ENCODE results near the gene D2HGDH.

Gene D2HGDH

DNA sequence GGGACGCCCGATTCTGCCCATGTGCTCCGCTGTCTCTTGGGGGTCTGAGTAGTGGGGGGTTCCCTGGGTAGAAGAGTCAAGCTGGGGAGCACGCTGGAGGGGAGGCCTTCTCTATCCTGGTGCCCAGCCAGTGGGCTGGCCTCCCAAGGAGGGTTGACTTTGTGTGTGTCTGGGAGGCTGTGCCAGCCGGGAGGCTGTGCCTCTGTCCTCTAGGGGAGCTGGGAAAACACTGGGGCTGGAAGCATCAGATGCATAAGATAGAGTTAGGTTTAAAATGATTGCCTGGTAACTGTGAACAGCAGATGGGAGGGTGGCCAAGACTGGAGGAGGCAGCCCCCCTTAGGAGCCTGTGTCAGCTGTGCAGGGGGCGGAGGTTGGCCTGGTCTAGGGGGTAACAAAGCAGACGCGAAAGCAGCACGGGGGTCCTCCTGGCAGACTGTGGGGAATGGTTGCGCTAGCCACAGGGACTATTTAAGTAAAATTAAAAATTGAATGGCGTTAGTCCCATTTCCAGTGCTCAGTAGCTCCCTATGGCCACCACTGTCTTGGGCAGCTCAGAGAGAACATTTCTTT lies 31.3 kb upstream of the D2HGDH start:
- Mint-ChIP-seq H3K9me3 (peaks cover 25% of the 10 kb centered on the region), H3K27ac (no peak overlapping the region), H3K4me3 (peak overlapping the region; percentile 86)

DNA sequence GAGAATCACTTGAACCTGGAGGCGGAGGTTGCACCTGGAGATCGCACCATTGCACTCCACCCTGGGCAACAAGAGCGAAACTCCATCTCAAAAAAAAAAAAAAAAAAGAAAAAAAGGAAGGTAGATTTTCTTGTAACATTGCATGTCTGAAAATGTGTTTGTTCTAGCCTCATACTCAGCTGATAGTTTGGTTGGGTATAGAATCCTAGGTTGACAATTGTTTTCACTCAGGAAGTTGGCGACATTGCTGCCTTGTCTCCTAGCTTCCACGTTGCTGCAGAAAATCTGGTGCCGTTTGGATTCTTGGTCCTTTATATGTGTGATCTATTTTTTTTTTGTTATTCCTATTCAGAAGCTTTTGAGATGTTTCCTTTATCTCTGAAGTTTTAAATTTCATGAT lies 27.9 kb upstream of the D2HGDH start:
- Mint-ChIP-seq H3K27ac (no peak overlapping the region), H3K4me1 (peaks cover 15% of the 10 kb centered on the region), H3K9me3 (peaks cover 30% of the 10 kb centered on the region), H3K36me3 (ENCODE audit: low read depth) (peaks cover 74% of the 10 kb centered on the region), H3K4me3 (no peak overlapping the region), H3K27me3 (ENCODE audit: low read depth, poor library complexity) (no peaks in the 10 kb centered on the region)
- no peak for TF ChIP-seq CTCF (IDR thresholded peaks at IDR 0.05)
- no peak for DNase-seq

More for the DNA sequence above, 31.3 kb upstream of the D2HGDH start:
- H3K27me3 Mint-ChIP-seq (ENCODE audit: low read depth, poor library complexity): no peaks in the 10 kb centered on the region
- peaks cover 51% of the 10 kb centered on the region for H3K36me3 Mint-ChIP-seq (ENCODE audit: low read depth)
- TF ChIP-seq CTCF (IDR thresholded peaks at IDR 0.05): no peak
- DNase-seq: no peak
- H3K4me1 Mint-ChIP-seq: peaks cover 24% of the 10 kb centered on the region

- no peak for DNase-seq
- TF ChIP-seq CTCF (IDR thresholded peaks at IDR 0.05): no peak
- peaks cover 84% of the 10 kb centered on the region for H3K36me3 Mint-ChIP-seq (ENCODE audit: low read depth)
- no peak overlapping the region for H3K27ac Mint-ChIP-seq
- no peak overlapping the region for H3K4me3 Mint-ChIP-seq
- H3K27me3 Mint-ChIP-seq (ENCODE audit: low read depth, poor library complexity): no peaks in the 10 kb centered on the region
- peaks cover 31% of the 10 kb centered on the region for H3K9me3 Mint-ChIP-seq
- peaks cover 2% of the 10 kb centered on the region for H3K4me1 Mint-ChIP-seq
These were observed 25.6 kb upstream of the D2HGDH start for GRCh38 chr2:241708879-241709278.

GRCh38 chr2:241719093-241719492 lies 15.3 kb upstream of the D2HGDH start:
- no peak overlapping the region for H3K4me3 Mint-ChIP-seq
- TF ChIP-seq CTCF (IDR thresholded peaks at IDR 0.05): no peak
- H3K9me3 Mint-ChIP-seq: peaks cover 41% of the 10 kb centered on the region
- H3K27ac Mint-ChIP-seq: peak overlapping the region; percentile 72
- peaks cover 91% of the 10 kb centered on the region for H3K36me3 Mint-ChIP-seq (ENCODE audit: low read depth)
- no peak for DNase-seq
- H3K4me1 Mint-ChIP-seq: no peaks in the 10 kb centered on the region
- H3K27me3 Mint-ChIP-seq (ENCODE audit: low read depth, poor library complexity): no peaks in the 10 kb centered on the region

- Mint-ChIP-seq H3K4me1 (no peaks in the 10 kb centered on the region), H3K9me3 (peaks cover 38% of the 10 kb centered on the region), H3K4me3 (no peak overlapping the region), H3K27me3 (ENCODE audit: low read depth, poor library complexity) (no peaks in the 10 kb centered on the region), H3K27ac (no peak overlapping the region), H3K36me3 (ENCODE audit: low read depth) (peaks cover 91% of the 10 kb centered on the region)
- DNase-seq: no peak
- TF ChIP-seq CTCF (IDR thresholded peaks at IDR 0.05): no peak
These were observed 14.3 kb upstream of the D2HGDH start for GRCh38 chr2:241720099-241720498.

- peaks cover 38% of the 10 kb centered on the region for H3K9me3 Mint-ChIP-seq
- TF ChIP-seq CTCF (IDR thresholded peaks at IDR 0.05): no peak
- no peak overlapping the region for H3K4me3 Mint-ChIP-seq
- no peak overlapping the region for H3K27ac Mint-ChIP-seq
- no peak for DNase-seq
- no peaks in the 10 kb centered on the region for H3K27me3 Mint-ChIP-seq (ENCODE audit: low read depth, poor library complexity)
- H3K36me3 Mint-ChIP-seq (ENCODE audit: low read depth): peaks cover 91% of the 10 kb centered on the region
- no peaks in the 10 kb centered on the region for H3K4me1 Mint-ChIP-seq
These were observed 13.9 kb upstream of the D2HGDH start for GRCh38 chr2:241720560-241720959.

Data from nephron progenitor cell (in vitro differentiated cells).